HepG2 (cell line): Measurements from ENCODE around the gene TCF12. TPM values are rescaled to one million over a fixed set of nuclear protein-coding genes. Genes with fewer than 3 reads are reported as not detected.

Experiments used
- NKX3-1 ChIP-seq: sonication (generic); formaldehyde crosslinking; IDR thresholded peaks from 2 replicates; pipeline ENCODE4 v1.5.0; 2020; ENCODE audit warnings: missing genetic modification reagents
- polyA plus RNA-seq, 8 experiments: library from polyadenylated mRNA; depleted of rRNA in 3 of 8; stranded (reverse) in 7 of 8; unstranded in 1 of 8; fragments of >200 nt; fragmentation: Illumina TruSeq in 4 of 8; extraction: Trizol in 4 of 8; gene quantifications; 2 replicates each; pipeline versions ENCODE4 v1.2.1 to v1.2.3, GENCODE V29; 2011 to 2016; ENCODE audit warnings: low read depth in 4 of 8, missing spikeins in 1 of 8, mixed read lengths in 1 of 8; ENCODE audit not compliant: insufficient read depth in 1 of 8
- total RNA-seq, 5 experiments: library from RNA; depleted of rRNA; stranded (reverse); fragments of >200 nt; fragmentation: Illumina TruSeq; extraction: Trizol; gene quantifications; 2 replicates each; pipeline ENCODE4 v1.2.3, GENCODE V29; 2016; ENCODE audit warnings: low read depth in 1 of 5
- TF ChIP-seq, protein P1 (sequence below): sonication (generic); formaldehyde crosslinking; IDR thresholded peaks from 2 replicates; pipeline ENCODE4 v1.4.0; 2020; ENCODE audit warnings: missing genetic modification reagents, borderline replicate concordance
- TF ChIP-seq, protein P2 (sequence below): sonication (generic); formaldehyde crosslinking; IDR thresholded peaks from 2 replicates; pipeline ENCODE4 v1.4.0; 2020; ENCODE audit warnings: mild to moderate bottlenecking, missing genetic modification reagents
- TF ChIP-seq, protein P3 (sequence below): sonication (generic); formaldehyde crosslinking; IDR thresholded peaks from 2 replicates; pipeline ENCODE4 v1.5.0; 2020; ENCODE audit warnings: mild to moderate bottlenecking, missing genetic modification reagents

TCF12 gene
- total and polyA plus RNA-seq, 2 of the 13 experiments (the other 11 are each of a cell fraction or from before 2014, with no cell fraction given): 48.6 to 51.1 TPM

DNA sequence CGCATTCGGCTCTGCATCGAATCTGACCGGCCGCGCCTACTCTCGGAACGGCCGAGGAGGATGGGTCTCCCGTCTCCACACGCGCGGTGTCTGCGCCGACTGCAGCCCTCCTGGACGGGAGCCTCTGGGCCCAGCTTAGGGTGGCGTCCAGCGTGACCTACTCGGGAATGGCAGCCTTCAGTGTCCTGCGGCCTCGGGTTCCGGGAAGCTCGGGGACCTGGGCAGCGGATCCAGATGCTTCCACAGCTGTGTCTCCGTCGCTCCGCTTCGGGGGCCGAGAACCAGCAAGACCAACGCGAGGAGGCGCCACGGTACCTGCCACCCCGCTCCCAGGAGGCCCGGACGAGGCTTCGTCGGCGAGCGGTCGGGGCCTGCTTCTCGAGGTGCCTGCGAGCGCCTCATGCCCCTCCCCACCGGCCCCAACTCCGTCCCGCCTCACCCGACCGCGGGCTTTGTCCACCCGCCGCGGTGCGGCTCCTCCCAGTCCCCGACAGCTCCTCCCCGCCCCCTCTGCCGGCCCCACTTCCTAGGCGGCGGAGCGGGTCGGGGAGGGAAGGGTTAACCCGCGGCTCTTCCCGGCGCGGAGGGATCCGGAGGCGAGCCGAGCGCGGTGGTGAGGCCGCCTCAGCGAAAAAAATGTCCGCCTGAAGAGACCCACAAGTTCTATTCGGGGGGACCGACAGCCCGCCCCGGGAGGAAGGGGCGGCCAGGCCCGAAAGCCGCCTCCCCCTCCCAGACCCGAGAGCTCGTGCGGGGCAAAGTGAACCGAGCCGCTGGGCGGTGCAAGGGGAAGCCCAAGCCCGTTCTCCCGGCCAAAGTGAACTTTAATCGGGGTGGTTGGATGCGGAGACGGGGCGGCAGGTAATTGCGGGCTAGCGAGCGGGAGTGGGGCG, at the start of gene TCF12 (continued):
- TF ChIP-seq, protein P1, sequence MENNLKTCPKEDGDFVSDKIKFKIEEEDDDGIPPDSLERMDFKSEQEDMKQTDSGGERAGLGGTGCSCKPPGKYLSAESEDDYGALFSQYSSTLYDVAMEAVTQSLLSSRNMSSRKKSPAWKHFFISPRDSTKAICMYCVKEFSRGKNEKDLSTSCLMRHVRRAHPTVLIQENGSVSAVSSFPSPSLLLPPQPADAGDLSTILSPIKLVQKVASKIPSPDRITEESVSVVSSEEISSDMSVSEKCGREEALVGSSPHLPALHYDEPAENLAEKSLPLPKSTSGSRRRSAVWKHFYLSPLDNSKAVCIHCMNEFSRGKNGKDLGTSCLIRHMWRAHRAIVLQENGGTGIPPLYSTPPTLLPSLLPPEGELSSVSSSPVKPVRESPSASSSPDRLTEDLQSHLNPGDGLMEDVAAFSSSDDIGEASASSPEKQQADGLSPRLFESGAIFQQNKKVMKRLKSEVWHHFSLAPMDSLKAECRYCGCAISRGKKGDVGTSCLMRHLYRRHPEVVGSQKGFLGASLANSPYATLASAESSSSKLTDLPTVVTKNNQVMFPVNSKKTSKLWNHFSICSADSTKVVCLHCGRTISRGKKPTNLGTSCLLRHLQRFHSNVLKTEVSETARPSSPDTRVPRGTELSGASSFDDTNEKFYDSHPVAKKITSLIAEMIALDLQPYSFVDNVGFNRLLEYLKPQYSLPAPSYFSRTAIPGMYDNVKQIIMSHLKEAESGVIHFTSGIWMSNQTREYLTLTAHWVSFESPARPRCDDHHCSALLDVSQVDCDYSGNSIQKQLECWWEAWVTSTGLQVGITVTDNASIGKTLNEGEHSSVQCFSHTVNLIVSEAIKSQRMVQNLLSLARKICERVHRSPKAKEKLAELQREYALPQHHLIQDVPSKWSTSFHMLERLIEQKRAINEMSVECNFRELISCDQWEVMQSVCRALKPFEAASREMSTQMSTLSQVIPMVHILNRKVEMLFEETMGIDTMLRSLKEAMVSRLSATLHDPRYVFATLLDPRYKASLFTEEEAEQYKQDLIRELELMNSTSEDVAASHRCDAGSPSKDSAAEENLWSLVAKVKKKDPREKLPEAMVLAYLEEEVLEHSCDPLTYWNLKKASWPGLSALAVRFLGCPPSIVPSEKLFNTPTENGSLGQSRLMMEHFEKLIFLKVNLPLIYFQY: peak; percentile 93
- TF ChIP-seq, protein P2, sequence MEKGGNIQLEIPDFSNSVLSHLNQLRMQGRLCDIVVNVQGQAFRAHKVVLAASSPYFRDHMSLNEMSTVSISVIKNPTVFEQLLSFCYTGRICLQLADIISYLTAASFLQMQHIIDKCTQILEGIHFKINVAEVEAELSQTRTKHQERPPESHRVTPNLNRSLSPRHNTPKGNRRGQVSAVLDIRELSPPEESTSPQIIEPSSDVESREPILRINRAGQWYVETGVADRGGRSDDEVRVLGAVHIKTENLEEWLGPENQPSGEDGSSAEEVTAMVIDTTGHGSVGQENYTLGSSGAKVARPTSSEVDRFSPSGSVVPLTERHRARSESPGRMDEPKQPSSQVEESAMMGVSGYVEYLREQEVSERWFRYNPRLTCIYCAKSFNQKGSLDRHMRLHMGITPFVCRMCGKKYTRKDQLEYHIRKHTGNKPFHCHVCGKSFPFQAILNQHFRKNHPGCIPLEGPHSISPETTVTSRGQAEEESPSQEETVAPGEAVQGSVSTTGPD: no peak
- peak; percentile 64; the same call in 1 of the 2 replicates for TF ChIP-seq NKX3-1 (CRISPR knock-in tag)
- TF ChIP-seq, protein P3, sequence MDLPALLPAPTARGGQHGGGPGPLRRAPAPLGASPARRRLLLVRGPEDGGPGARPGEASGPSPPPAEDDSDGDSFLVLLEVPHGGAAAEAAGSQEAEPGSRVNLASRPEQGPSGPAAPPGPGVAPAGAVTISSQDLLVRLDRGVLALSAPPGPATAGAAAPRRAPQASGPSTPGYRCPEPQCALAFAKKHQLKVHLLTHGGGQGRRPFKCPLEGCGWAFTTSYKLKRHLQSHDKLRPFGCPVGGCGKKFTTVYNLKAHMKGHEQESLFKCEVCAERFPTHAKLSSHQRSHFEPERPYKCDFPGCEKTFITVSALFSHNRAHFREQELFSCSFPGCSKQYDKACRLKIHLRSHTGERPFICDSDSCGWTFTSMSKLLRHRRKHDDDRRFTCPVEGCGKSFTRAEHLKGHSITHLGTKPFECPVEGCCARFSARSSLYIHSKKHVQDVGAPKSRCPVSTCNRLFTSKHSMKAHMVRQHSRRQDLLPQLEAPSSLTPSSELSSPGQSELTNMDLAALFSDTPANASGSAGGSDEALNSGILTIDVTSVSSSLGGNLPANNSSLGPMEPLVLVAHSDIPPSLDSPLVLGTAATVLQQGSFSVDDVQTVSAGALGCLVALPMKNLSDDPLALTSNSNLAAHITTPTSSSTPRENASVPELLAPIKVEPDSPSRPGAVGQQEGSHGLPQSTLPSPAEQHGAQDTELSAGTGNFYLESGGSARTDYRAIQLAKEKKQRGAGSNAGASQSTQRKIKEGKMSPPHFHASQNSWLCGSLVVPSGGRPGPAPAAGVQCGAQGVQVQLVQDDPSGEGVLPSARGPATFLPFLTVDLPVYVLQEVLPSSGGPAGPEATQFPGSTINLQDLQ (CRISPR knock-in tag): peak; percentile 79; the same call in 1 of the 2 replicates
- TF ChIP-seq, all 625 proteins: peak for 344
